NCI-H510A (cell line): Measurements from ENCODE around the gene RABL3.
"Not testable (repeated sequence)": the region's sequence is repeated elsewhere in the genome, so short reads cannot be mapped to it uniquely, and the experiment has no call there.

ENCODE experiments used
- DNase-seq: peaks from one replicate; lab custom pipeline; 2025; lab: John Stamatoyannopoulos, UW

The RABL3 gene

DNA sequence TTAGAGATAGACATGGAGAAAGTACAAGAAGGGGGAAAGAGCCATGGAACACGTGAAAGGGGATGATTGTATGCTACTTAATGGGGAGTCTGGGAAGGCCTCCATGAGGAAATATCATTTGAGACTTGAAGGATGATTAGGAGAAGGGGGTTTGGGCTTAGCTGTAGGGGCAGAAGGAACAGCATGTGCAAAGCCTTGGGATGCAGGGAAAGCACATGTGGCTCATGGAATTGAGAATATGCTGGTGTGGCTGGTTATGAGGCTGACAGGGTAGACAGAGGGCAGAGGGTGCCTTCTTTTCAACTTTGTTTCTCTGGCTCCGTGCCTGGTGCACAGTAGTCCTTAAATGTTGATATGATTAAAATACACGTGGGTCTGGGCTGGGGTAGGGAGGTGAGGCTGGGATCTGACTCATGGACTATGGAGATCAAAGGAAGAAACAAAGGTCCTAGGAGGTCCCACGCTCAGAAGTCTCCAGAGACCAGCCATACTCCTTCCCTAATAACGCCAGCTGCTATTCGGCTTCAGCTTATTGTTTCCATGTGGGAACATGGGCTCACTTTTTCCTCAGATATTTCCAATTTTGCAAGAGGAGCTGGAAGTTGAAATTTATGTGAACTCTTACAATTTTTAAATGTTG is 1.4 kb upstream of the RABL3 start:
- DNase-seq = no peak

DNA sequence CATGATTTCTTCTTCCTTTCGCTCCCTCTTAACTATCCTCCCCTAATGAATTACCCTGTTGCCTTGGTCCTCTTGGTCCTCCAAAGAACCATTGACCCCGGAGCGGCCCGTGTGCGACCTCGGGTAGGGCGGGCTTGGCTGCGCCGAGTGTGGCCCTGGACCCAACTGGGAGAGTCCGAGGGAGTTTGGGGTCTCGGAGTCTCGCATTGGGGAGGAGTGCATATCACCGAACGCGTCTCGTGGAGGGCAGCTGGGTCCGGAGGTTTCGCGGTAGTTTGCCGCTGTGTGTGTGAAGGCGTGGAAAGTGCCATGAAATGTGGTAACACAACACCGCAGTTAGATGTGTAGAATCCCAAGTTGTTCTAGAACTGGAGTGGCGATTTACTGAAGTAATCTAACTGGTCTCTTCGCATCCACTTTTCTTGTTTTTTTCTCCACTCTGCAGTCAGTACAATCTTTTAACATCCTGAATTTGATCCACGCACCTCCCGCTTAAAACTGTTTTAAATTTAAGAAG is 591 bp upstream of the RABL3 start:
- DNase-seq = no peak

DNA sequence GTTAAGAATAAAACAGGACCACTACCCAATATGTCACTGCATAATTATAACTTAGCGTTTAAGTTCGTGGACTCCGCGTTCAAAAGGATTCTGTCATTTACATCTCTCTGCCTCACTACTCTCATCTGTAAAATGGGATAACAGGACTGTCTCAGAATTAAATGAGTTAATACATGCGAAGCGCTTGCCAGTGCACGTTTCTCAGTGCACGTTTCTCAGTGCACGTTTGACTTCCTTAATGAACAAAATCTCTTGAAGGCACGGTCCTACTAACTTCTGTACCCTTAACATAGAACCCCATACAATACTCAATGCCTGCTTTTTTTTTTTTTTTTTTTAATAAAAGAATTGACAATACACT is 499 bp downstream of the RABL3 start:
- DNase-seq = no peak

DNA sequence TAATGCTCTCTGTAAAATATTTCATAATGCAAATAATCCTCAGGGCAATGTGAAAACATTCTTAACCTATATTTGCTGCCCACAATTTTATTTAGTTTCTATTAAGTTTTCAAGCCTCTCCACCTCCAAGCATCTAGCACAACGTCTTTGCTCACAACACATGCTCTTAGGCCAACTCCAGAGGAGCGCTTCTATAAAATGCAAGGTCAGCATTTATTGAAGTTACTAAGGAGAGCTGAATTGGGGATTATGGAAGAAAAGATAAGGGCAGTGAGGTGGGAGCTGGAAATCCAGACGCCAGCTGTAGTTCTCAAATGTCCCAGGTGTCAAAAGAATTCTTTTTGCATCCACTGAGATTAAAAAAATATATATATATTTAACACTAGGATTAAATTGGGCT is 996 bp downstream of the RABL3 start:
- DNase-seq = no peak

DNA sequence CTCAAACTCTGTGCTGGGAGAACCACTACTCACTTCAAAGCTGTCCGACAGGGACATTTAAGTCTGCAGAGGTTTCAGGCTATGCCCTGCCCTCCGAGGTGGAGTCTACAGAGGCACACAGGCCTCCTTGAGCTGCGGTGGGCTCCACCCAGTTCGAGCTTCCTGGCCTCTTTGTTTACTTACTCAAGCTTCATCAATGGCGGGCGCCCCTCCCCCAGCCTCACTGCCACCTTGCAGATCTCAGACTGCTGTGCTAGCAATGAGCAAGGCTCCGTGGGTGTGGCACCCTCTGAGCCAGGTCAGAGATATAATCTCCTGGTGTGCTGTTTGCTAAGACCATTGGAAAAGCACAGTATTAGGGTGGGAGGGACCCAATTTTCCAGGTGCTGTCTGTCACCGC is 4.3 kb downstream of the RABL3 start:
- not testable (repeated sequence) for DNase-seq

DNA sequence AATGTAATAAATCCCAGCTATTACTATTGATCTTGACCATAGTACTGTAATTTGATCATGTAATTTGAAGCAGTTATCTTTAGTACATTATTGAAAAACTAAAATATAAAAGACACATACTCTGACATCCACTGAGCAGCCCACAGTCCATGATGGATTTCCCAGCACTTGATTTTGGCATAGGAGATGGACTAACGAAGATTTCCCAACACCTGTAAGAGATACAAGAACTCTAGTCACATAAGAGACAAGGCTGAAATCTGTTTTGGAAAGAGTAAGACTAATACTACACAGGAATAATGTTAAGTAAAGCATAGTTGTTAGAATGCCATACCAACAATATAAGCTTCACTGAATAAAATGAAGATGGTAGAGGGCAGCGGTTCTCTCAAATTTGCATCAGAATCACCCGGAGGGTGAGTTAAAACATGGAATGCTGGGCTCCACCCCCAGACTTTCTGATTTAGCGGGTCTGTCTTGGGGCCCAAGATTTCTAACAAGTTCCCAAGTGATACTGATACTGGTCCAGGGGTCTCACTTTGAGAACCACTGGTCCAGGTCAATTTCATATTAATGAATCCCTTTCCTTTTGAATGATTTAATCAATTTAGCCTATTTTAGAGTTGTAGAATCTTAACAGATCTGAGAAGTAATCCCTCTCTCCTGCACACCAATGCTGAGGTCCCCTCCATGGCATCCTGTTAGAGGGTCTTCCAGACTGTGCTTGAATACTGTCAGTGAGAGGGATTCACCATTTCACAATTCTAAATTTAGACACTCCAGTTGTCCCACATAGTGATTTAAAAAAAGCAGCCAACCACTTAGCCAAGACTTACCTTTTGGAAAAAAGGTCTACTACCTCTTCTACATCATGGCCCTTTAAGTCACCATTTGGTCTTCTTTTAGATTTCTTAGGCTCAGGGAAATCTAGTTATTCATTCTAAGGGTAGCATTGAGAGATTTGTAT is 11.5 kb downstream of the RABL3 start:
- no peak for DNase-seq

DNA sequence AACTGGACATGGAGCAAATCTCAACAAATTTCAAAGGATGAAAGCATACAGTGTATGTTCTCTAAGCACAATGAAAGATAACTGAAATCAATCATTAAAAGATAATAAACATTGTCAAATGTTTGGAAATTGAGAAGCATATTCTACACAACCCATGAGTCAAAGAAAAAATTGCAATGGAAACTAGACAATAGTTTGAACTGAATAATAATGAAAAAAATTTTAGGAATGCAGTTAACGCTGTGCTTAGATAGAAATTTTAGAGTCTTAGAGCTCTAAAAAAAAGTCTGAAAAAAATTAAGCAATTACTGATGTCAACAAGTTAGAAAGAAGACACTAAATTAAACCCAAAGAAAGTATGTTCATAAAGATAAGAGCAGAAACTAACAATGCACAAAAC is 15.5 kb downstream of the RABL3 start:
- no peak for DNase-seq

DNA sequence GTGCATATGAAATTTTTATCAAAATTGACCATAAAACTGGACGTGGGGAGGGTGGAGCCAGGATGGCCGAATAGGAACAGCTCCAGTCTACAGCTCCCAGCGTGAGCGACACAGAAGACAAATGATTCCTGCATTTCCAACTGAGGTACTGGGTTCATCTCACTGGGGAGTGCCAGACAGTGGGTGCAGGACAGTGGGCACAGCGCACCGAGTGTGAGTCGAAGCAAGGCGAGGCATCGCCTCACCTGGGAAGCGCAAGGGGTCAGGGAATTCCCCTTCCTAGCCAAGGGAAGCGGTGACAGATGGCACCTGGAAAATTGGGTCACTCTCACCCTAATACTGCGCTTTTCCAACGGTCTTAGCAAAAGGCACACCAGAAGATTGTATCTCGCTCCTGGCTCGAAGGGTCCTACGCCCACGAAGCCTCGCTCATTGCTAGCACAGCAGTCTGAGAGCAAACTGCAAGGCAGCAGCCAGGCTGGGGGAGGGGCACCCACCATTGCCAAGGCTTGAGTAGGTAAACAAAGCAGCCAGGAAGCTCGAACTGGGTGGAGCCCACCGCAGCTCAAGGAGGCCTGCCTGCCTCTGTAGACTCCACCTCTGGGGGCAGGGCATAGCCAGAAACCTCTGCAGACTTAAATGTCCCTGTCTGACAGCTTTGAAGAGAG is 23.0 kb downstream of the RABL3 start:
- DNase-seq = not testable (repeated sequence)

DNA sequence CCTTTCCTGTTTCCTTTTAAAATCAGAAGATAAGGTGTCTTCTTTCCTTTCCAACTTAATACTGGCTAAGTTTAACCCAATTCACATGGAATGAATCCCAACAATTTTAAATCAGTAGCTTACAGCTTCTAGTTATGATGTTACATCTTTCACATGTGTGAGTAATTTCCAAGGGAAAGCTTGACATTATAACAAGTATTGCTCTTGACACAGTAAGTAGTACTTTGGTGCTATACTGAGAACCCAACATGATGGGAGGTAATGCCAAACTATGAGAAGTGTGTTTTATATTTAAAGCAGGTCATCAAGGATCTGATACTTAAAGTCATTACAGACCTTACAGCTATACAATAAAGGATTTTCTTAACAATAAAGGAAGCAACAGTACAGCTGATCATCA is 29.1 kb downstream of the RABL3 start:
- DNase-seq = no peak

DNA sequence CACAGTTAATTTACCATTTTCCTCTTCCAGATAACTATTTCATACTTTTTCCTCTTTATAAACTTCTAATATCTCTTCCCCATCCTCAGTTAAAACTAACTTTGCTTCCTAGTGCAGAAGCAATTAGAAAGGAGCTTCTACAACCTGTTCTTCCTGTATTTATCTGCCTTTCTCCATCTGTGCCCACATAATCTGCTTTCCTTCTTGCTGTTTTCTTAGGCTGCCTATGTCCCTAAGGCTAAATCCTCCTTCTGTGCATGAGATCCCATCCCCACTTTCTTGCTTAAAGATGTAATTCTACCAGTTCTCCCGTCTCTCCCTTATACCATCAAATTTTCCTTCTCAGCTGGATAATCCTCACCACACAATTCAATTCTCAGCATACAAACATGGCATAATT is 31.9 kb downstream of the RABL3 start:
- no peak for DNase-seq

DNA sequence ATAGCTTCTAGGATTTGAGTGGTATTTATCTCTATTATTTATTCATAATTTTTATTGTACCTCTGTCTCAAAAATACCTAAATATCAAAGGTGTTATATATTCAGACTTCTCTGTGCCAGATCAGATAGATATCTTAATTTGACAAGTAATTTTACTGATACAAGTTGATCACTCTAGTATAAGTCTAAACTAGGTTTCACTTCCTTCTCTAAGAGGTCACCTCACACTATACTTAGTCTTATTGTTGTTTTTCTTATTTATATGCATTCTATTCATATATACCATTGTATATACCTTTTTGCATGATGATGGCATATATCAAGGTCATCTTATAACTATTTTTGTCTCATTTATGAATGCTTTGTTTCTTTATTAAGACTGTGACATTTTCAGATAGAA is 33.9 kb downstream of the RABL3 start:
- no peak for DNase-seq

DNA sequence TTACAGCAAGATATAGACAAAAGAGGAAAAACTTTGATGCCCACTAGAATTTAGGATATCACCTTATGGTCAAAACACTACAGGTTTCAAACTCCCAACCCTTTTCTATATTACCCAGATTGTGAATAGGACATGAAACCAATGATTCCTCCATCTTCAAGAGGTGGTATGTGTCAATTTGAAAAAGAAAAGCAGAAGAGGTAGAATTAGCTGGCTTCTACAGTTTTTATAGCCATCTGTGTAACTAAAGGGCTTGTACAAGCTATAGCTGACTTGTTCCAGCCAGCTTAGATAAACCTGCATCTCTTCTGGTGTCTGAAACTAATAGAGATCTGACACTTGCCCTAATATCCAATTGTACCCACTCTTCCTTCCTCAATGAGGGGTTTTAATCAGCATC is 35.4 kb downstream of the RABL3 start:
- DNase-seq = no peak

DNA sequence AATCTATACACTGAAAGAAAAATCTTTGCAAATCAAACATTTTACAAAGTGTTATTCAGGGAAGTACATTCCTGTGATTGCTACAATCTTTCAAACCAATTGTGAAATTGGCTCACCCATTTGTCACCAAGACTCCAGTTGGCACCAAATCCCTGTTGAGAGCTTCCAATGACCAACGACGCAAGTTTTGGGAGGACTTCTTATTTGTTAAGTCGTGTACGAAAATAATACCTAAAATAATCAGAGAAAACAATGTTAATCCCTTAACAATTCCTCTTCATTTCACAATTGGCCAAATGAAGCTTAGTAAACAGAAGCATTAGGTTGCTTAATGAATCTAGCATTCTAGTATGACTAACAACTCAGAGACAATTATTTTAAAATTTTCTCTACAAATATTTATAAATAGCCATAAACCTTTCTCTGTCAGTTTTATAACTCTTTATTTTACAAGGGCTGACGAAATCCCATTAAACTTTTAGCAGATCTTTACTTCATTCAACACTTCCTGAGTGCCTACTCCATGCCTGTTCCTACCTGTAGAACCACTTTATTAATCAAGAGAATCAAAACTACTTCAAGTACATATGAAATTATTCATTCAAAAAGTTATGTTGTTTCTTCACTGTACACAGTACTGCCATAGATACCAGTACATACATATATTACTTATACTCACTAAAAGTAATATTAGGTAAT is 36.3 kb downstream of the RABL3 start:
- DNase-seq = no peak

DNA sequence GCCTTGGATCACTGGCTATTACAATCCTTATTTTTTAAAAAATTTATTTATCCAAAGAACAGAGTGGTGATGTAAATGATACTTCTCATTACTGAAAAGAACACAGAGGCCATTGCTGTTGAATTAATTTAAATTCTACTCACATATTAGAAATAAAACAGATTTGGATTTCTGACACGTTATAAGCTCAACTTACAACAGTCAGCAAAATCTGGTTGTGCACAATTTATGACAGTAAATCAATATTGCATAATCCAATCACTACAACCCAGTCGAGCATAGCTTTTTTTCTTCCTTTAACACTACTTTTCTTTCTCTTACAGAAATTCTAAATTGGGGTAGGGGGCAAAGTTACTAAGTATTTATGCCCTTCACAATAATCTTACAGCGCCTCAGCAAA is 43.0 kb downstream of the RABL3 start:
- no peak for DNase-seq

DNA sequence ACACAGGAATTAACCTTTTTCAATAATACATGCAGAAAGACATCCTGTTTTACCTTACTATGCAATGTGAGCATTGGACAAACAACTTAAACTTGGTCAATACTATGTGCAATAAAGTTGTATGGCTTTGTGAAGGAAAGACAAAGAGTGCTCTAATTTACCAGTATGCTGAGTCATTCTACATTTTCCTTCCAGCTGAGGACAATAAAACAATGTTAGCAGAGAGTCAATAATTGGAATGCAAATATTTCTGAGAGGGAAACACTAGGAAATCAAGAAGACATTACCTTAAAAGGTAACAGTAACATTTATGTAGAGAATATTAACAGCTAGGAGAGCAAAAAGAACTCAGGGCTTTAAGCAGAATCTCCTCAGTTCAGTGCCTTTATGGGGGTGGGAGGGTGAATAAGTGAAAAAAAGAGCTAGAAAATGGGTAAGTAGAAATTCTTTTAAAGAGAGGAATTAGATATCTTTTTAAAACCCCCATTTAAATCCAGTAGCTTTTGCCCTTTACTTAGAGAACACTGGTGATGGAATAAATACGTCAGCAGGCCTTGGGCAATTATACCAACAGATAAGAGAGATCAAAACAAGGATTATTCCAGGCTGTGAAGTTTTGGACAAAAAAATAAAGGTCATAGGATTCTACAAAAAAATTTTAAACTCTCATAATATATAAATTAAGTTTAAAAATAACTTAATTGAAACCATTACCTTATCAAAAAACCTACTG is 48.7 kb downstream of the RABL3 start:
- no peak for DNase-seq

DNA sequence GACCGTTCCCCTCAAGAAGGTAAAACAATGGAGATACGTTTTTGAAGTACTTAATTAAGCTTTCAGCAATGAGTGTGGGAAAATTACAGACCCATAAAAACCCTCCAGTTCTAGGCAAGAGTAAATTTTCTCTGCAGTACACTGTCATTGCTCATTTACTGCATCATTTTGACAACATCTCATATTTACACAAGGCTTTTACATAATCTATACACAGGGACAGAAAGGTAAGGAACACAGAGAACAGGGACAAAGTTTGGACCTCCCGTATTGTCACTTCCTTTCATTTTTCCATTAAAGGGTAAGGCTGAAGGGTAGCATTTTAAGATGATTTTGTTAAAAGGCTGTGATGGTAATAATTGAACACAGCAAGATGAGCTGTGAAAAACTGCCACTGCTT is 52.9 kb downstream of the RABL3 start:
- no peak for DNase-seq

DNA sequence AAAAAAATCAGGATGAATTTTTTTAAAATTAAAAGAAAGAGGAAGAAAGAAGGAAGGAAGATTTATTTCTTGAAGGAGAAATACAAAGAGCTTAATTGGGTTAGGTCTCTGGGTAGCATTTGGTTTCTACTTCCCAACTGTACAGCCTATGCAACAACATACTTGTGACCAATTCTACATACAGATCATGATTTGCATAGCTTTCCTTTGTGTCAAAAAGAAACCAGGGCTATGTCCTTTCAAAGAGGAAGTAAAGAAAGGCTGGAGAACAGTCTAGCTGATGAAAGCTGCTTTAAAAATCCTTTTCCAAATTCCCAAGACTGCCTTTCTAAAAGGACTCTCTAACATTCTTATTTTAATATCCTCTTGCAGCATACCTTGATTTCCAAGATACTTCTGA is 54.2 kb downstream of the RABL3 start:
- DNase-seq = no peak

DNA sequence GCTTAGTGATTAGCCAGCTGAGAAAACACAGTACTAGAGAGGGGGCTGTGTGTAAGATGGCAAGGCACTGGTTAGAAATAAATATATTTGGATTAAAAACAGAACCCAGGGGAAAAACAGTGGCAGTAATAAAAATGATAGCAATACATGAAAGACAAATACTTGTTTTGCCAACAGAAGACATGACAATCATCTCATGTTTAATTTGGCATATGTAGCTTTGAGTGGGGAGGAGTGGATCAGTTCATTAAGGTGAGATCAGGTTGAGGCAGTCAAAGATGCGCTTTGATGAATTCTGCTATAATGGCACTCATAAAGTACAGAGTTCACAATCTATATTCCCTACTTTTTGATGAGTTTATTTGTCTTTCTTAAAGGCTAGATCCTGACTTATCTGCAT is 56.9 kb downstream of the RABL3 start:
- DNase-seq = no peak

DNA sequence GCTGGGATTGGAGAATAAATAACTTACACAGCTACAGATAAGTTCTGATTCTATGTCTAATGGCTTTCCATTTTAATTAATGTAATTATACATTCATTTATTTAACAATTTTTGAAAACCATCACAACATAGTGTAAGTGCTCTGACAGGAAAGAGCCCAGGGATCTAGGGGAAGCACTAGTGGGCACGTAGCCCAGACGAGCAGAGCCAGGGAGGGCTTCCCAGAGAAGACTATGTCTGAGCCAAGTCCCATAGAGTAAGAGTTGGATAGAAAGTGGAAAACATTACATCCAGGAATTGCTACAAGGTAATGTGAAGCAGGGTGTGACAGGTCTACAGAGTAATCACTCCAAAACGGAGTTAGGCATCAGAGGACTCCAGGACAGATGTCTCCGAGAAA is 57.4 kb downstream of the RABL3 start:
- DNase-seq = no peak

DNA sequence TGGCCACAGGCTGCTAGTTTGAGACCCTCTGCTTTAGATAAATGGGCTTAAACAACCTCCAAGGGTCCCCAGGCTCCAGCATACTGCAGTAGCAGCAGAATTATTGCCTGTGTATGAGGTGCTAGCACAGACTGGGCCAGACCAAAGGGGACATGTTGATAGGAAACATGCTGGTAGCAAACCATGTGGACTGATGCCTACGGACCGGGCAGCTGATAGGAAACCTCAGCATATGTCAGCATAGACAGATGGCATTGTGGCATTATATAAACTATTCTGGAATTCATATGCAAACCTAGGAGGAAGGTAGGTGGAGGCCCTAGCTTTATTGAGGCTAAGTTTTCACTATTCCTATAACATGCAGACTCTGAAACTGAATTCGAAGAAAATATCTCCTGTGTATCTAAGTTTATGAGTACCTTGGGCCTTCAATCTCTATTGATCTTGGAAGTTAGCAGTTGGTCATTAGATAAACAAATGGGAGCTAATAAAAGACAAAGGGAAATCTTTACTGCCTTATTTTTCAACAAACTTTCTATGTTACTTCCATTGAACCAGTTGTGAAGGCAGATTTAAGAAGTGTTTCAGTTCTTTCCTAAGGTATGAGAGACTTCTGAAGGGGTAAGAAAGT is 58.5 kb downstream of the RABL3 start:
- no peak for DNase-seq

DNA sequence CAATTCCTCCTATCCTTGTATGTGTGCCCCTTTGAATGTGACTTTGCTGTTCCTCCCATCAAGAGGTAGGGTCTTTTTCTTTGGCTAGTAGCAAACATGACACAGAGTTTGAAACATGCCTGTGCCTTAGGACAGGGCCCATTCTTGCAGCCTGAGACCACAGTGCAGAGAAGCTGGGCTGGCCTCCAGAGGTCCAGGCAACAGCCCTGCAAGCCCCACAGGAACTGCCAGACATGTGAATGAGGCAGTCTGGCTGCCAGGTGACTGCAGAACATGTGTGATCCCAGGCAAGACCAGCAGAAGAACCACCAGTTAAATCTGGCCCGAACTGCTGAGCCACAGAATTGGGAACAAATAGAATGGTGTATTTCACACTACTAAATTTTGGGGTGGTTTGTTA is 59.1 kb downstream of the RABL3 start:
- DNase-seq = no peak
